ENCODE data around the gene PSMA5. TPM values are rescaled to one million over a fixed set of nuclear protein-coding genes. Genes with fewer than 3 reads are reported as not detected.

The PSMA5 gene
- total and polyA plus RNA-seq, 9 donors = 19.4 to 52.0 (median 38.1) TPM

DNA sequence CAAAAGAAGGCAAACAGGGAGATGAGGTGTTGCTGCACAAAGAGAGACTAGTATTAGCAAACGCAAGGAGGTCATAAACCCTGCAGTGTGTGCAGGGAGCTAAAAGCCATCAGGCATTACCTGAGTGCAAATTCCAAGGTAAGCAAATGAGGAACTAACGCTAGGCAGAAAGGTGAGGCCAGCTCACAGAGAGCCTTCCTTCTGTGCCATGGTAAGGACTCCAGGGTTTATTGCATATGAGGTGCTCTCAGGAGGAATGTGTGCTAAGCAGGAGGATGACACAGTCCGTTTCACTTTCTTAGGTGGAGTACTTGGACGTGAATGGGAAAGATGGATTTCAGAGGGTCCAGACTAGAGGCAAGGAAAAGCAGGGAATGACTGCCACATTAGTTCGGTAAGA, 74.8 kb downstream of the PSMA5 start:
- WGBS, 3 donors = 87 to 91% (median 88%) methylated on average over 5 of the region's 5 CpGs
- no peaks in the 10 kb centered on the region for H3K27me3 ChIP-seq
- no peak overlapping the region for H3K4me3 ChIP-seq
- H3K9me3 ChIP-seq = no peaks in the 10 kb centered on the region
- no peak overlapping the region for H3K27ac ChIP-seq
- no peak for TF ChIP-seq EP300 (IDR thresholded peaks at IDR 0.05)
- TF ChIP-seq POLR2A (IDR thresholded peaks at IDR 0.05) = no peak
- no peaks in the 10 kb centered on the region for H3K4me1 ChIP-seq (ENCODE audit: insufficient read depth)
- H3K36me3 ChIP-seq = no peaks in the 10 kb centered on the region
- no peak for DNase-seq
- intact Hi-C loops (cut with DNase I) = no loop called here

DNA sequence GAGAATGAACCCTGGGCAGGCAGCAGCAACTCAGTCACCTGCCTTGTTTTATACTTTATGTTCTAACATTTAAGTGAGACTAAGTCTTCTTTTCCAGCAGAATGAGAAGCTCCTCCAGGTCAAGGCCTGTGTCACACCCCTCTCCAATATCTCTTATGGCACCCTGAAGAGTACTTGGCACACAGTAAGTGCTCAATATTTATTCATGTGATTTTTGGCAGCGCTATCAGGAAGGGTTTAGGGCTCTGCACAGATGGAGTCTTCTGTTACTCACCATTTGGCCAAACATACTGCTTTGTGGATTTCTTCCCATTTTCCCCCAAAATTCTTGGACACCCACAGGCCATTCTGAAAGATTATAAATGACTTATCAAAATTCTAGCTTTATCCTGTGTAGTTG, 75.6 kb downstream of the PSMA5 start:
- Histone ChIP-seq H3K4me1 (ENCODE audit: insufficient read depth) (no peaks in the 10 kb centered on the region), H3K4me3 (no peak overlapping the region), H3K27ac (no peak overlapping the region), H3K36me3 (no peaks in the 10 kb centered on the region), H3K27me3 (no peaks in the 10 kb centered on the region), H3K9me3 (no peaks in the 10 kb centered on the region)
- no peak for DNase-seq
- intact Hi-C loops (cut with DNase I) = no loop called here
- WGBS, 3 donors = 81 to 94% (median 90%) methylated on average over 1 of the region's 1 CpG
- no peak for TF ChIP-seq EP300 (IDR thresholded peaks at IDR 0.05)
- no peak for TF ChIP-seq POLR2A (IDR thresholded peaks at IDR 0.05)
- TF ChIP-seq, protein P1, sequence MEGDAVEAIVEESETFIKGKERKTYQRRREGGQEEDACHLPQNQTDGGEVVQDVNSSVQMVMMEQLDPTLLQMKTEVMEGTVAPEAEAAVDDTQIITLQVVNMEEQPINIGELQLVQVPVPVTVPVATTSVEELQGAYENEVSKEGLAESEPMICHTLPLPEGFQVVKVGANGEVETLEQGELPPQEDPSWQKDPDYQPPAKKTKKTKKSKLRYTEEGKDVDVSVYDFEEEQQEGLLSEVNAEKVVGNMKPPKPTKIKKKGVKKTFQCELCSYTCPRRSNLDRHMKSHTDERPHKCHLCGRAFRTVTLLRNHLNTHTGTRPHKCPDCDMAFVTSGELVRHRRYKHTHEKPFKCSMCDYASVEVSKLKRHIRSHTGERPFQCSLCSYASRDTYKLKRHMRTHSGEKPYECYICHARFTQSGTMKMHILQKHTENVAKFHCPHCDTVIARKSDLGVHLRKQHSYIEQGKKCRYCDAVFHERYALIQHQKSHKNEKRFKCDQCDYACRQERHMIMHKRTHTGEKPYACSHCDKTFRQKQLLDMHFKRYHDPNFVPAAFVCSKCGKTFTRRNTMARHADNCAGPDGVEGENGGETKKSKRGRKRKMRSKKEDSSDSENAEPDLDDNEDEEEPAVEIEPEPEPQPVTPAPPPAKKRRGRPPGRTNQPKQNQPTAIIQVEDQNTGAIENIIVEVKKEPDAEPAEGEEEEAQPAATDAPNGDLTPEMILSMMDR (IDR thresholded peaks at IDR 0.05) = no peak

DNA sequence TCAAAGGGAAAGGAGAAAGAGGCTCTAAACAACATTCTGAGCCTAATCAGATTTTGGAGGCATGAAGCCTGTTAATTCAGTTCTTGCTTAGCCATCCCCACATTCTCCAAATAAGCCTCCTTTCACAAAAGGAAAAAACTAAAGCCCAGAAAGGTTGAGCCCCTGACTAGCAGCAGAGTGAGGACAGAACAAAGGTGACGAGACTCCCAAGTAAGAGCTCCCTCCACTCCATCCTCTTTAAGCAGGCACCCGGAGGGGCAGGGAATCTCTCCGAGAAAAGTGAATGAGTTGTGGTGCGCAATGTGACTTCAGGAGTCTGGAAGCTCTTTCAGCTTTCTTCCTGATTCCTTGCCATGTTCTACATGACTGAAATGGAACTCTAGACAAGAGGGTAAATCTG, 76.1 kb downstream of the PSMA5 start:
- Histone ChIP-seq H3K4me1 (ENCODE audit: insufficient read depth) (no peaks in the 10 kb centered on the region), H3K27me3 (no peaks in the 10 kb centered on the region), H3K36me3 (no peaks in the 10 kb centered on the region), H3K4me3 (no peak overlapping the region), H3K9me3 (no peaks in the 10 kb centered on the region), H3K27ac (no peak overlapping the region)
- intact Hi-C loops (cut with DNase I) = no loop called here
- TF ChIP-seq, protein P1 (IDR thresholded peaks at IDR 0.05) = no peak
- TF ChIP-seq EP300 (IDR thresholded peaks at IDR 0.05) (no peak), POLR2A (IDR thresholded peaks at IDR 0.05) (no peak)
- 89 to 91% (median 91%) methylated on average over 4 of the region's 4 CpGs for WGBS, 3 donors
- no peak for DNase-seq

Other genes starting within 250 kb of the PSMA5 start
- 100 to 1,000 TPM in 6 of 7 donors, 10 to 100 TPM in 1; 83.7 to 317 (median 119) TPM for gene SARS1, start 212.5 kb downstream of the PSMA5 start, total RNA-seq
- 100 to 1,000 TPM in 1 of 2 donors, 10 to 100 TPM in 1; 97.5 to 206 TPM for gene SARS1, start 212.5 kb downstream of the PSMA5 start, polyA plus RNA-seq
- gene CELSR2, start 176.9 kb downstream of the PSMA5 start, total RNA-seq = 10 to 100 TPM in 2 of 7 donors, 1 to 10 TPM in 5; 2.2 to 17.1 (median 6.6) TPM
- 1 to 10 TPM in 1 of 2 donors, under 1 TPM in 1; 0.90 to 1.3 TPM for gene CELSR2, start 176.9 kb downstream of the PSMA5 start, polyA plus RNA-seq
- gene PSRC1, start 143.3 kb downstream of the PSMA5 start, total RNA-seq = 1 to 10 TPM; 1.0 to 8.1 (median 4.5) TPM
- 1 to 10 TPM; 5.3 to 5.9 TPM for gene PSRC1, start 143.3 kb downstream of the PSMA5 start, polyA plus RNA-seq
- gene MYBPHL, start 119.4 kb downstream of the PSMA5 start, total RNA-seq = under 1 TPM in 1 of 7 donors, not detected in 6; 0.38 TPM
- not detected for gene MYBPHL, start 119.4 kb downstream of the PSMA5 start, polyA plus RNA-seq
- 10 to 100 TPM in 4 of 7 donors, 1 to 10 TPM in 3; 4.3 to 37.0 (median 16.0) TPM for gene SORT1, start 28.5 kb downstream of the PSMA5 start, total RNA-seq
- gene SORT1, start 28.5 kb downstream of the PSMA5 start, polyA plus RNA-seq = 10 to 100 TPM in 1 of 2 donors, 1 to 10 TPM in 1; 7.9 to 32.2 TPM
- 1 to 10 TPM in 6 of 7 donors, under 1 TPM in 1; 0.31 to 4.4 (median 2.4) TPM for gene SYPL2, start 40.1 kb upstream of the PSMA5 start, total RNA-seq
- 1 to 10 TPM in 1 of 2 donors, under 1 TPM in 1; 0.81 to 5.1 TPM for gene SYPL2, start 40.1 kb upstream of the PSMA5 start, polyA plus RNA-seq
- 1 to 10 TPM; 3.6 to 8.8 (median 6.7) TPM for gene ATXN7L2, start 57.5 kb upstream of the PSMA5 start, total RNA-seq
- gene ATXN7L2, start 57.5 kb upstream of the PSMA5 start, polyA plus RNA-seq = 1 to 10 TPM in 1 of 2 donors, under 1 TPM in 1; 0.98 to 6.5 TPM
- 10 to 100 TPM in 2 of 7 donors, 1 to 10 TPM in 5; 3.8 to 11.7 (median 9.3) TPM for gene CYB561D1, start 67.6 kb upstream of the PSMA5 start, total RNA-seq
- 10 to 100 TPM in 1 of 2 donors, 1 to 10 TPM in 1; 4.8 to 10.3 TPM for gene CYB561D1, start 67.6 kb upstream of the PSMA5 start, polyA plus RNA-seq
- gene AMIGO1, start 83.3 kb upstream of the PSMA5 start, total RNA-seq = 10 to 100 TPM in 5 of 7 donors, 1 to 10 TPM in 2; 7.4 to 16.1 (median 10.8) TPM
- gene AMIGO1, start 83.3 kb upstream of the PSMA5 start, polyA plus RNA-seq = 10 to 100 TPM in 1 of 2 donors, 1 to 10 TPM in 1; 6.3 to 18.0 TPM
- not detected for gene GPR61, start 113.4 kb upstream of the PSMA5 start, total RNA-seq
- gene GPR61, start 113.4 kb upstream of the PSMA5 start, polyA plus RNA-seq = under 1 TPM in 1 of 2 donors, not detected in 1; 0.25 TPM
- 1 to 10 TPM; 3.3 to 6.2 (median 4.8) TPM for gene GNAI3, start 122.2 kb upstream of the PSMA5 start, total RNA-seq
- gene GNAI3, start 122.2 kb upstream of the PSMA5 start, polyA plus RNA-seq = 1 to 10 TPM; 3.0 to 4.9 TPM
- not detected for gene GNAT2, start 193.2 kb upstream of the PSMA5 start, total RNA-seq
- not detected for gene GNAT2, start 193.2 kb upstream of the PSMA5 start, polyA plus RNA-seq
- 10 to 100 TPM; 40.5 to 86.0 (median 64.8) TPM for gene AMPD2, start 193.4 kb upstream of the PSMA5 start, total RNA-seq
- gene AMPD2, start 193.4 kb upstream of the PSMA5 start, polyA plus RNA-seq = 10 to 100 TPM; 19.4 to 25.7 TPM
- gene GSTM4, start 229.7 kb upstream of the PSMA5 start, total RNA-seq = 10 to 100 TPM; 23.0 to 91.8 (median 47.2) TPM
- 100 to 1,000 TPM in 1 of 2 donors, 10 to 100 TPM in 1; 43.3 to 116 TPM for gene GSTM4, start 229.7 kb upstream of the PSMA5 start, polyA plus RNA-seq
- 100 to 1,000 TPM; 101 to 318 (median 195) TPM for gene GSTM2, start 241.6 kb upstream of the PSMA5 start, total RNA-seq
- 100 to 1,000 TPM; 202 to 209 TPM for gene GSTM2, start 241.6 kb upstream of the PSMA5 start, polyA plus RNA-seq